Measurements from ENCODE around the gene TOP1. TPM values are rescaled to one million over a fixed set of nuclear protein-coding genes. Genes with fewer than 3 reads are reported as not detected.
A peak's percentile ranks its signal among the peaks of the same experiment; 100 is the strongest.

The TOP1 gene
- total RNA-seq, 1 donor = 12.0 TPM

DNA sequence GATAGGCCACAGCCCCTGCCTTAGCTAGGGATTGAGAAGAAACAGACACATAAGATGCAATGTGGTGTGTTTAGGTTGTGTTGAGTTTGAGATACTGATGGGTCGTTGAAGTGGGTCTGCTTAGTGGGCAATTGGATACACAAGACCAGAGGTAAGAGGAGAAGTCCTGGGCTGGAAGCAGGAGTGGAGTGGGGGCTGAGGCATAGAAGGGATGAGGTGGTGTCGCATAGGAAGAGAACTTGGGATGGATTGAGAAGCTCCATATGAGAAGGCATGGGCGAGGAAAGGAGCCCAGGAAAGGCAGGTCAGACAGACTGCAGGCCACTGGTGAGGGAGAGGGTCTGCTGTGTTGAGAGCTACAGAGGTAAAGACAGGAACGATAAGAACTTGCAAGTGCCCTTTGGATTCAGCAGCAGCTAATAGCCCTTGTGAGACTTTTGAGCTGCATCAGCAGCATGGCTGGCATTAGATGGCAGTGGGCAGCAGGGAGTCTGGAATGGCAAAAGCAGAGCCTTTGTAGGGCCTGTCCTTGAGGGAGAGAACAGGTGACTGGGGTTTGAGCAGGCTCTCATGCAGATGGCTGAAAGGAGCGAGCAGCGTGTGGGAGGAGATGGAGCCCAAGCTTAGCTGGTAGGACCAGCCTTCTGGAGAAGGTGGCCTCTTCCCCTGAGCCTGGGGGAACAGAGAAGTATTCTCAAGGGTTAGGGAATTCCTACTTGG, 141.9 kb downstream of the TOP1 start:
- DNase-seq (ENCODE audit: low read depth) = no peak
- no peak overlapping the region for H3K4me3 ChIP-seq (ENCODE audit: low read depth, low read length)
- no peak for TF ChIP-seq CTCF (IDR thresholded peaks at IDR 0.05; ENCODE audit: insufficient read depth, low read length)

GRCh38 chr20:41171736-41172295, 143.2 kb downstream of the TOP1 start:
- DNase-seq (ENCODE audit: low read depth) = no peak
- TF ChIP-seq CTCF (IDR thresholded peaks at IDR 0.05; ENCODE audit: insufficient read depth, low read length) = no peak
- H3K4me3 ChIP-seq (ENCODE audit: low read depth, low read length) = no peak overlapping the region

DNA sequence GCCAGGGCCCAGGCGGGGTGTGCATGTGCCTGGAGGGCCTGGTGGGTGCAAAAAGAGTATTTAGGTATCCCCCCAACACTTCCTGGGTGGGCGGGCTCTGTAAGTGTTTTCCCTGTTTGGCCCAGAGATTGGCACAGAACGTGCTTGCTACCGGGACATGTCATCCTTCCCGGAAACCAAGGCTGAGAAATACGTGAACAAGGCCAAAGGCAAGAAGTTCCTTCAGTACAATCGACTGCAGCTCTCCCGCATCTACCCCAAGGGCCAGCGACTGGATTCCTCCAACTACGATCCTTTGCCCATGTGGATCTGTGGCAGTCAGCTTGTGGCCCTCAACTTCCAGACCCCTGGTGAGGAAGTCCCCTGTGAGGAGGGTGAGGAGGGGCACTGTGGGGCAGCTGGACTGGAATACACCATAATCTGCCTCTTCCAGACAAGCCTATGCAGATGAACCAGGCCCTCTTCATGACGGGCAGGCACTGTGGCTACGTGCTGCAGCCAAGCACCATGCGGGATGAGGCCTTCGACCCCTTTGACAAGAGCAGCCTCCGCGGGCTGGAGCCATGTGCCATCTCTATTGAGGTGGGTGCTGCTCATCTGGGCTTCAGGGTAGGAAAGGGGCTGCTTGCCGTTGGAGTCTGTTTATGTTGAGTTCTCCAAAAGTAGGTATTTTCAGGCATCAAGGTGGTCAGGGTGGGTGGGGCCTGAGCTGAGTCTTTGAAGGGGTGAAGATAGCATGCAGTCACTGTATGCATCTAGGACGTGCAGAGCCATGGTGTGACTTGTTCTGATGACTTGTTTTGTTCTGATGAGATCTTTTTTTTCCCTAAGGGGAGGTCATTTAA, 143.9 kb downstream of the TOP1 start:
- no peak overlapping the region for H3K4me3 ChIP-seq (ENCODE audit: low read depth, low read length)
- TF ChIP-seq CTCF (IDR thresholded peaks at IDR 0.05; ENCODE audit: insufficient read depth, low read length) = no peak
- no peak for DNase-seq (ENCODE audit: low read depth)

- peak; percentile 98 for TF ChIP-seq CTCF (IDR thresholded peaks at IDR 0.05; ENCODE audit: insufficient read depth, low read length)
- peak; percentile 87 for DNase-seq (ENCODE audit: low read depth)
- no peak overlapping the region for H3K4me3 ChIP-seq (ENCODE audit: low read depth, low read length)
Measured at GRCh38 chr20:41173161-41173721, 144.6 kb downstream of the TOP1 start.

- no peak for TF ChIP-seq CTCF (IDR thresholded peaks at IDR 0.05; ENCODE audit: insufficient read depth, low read length)
- no peak overlapping the region for H3K4me3 ChIP-seq (ENCODE audit: low read depth, low read length)
- no peak for DNase-seq (ENCODE audit: low read depth)
Measured at GRCh38 chr20:41173791-41174341, 145.2 kb downstream of the TOP1 start.

Small RNA genes lying within 50 kb of the gene (small RNA-seq; reads per million reads assigned to genes)
- gene MIR6871 (not detected), gene RNU2-52P (2.2 reads per million, percentile 71 among the genes with 10 or more reads in this experiment)

Other genes with a start within 250 kb of the TOP1 start
- gene PLCG1, start 108.7 kb downstream of the TOP1 start, total RNA-seq (ENCODE audit: low replicate concordance) = 38.0 and 56.4 TPM in 2 replicates

Data from fibroblast of the aortic adventitia (primary cell).